Testis (tissue), 3 donors: ENCODE measurements around the gene HPD. TPM values are rescaled to one million over a fixed set of nuclear protein-coding genes. Genes with fewer than 3 reads are reported as not detected.

Experiments used
- DNase-seq: peaks from one replicate; pipeline ENCODE4 v3.0.0-alpha.2; 2019
- H3K27ac ChIP-seq, 2 donors: fragments of 200-600 bp; sonication (generic); one replicate each; pipeline ENCODE4 v1.5.1; 2019
- H3K27me3 ChIP-seq: fragments of 200-600 bp; sonication (generic); one replicate; pipeline ENCODE4 v1.5.1; 2019
- H3K36me3 ChIP-seq: fragments of 200-600 bp; sonication (generic); one replicate; pipeline ENCODE4 v1.5.1; 2017; ENCODE audit warnings: low read depth; ENCODE audit errors: missing control alignments
- H3K4me1 ChIP-seq: fragments of 200-600 bp; sonication (generic); one replicate; pipeline ENCODE4 v1.5.1; 2019
- H3K4me3 ChIP-seq, 2 donors: fragments of 200-600 bp; sonication (generic); one replicate each; pipeline ENCODE4 v1.5.1; 2017 to 2019
- H3K9me3 ChIP-seq: fragments of 200-600 bp; sonication (generic); one replicate; pipeline ENCODE4 v1.5.1; 2017
- POLR2A ChIP-seq: fragments of 450-650 bp; IDR thresholded peaks from one replicate; pipeline ENCODE4 v1.6.1; 2017; ENCODE audit warnings: antibody characterized with exemption, mild to moderate bottlenecking, moderate library complexity
- WGBS, 2 donors: methylation state at CpG; one replicate each; pipeline ENCODE4 v1.1.5; 2018; 5-methylcytosine and 5-hydroxymethylcytosine counted together
- intact Hi-C: fragments of 100-400 bp; cut with DNase I; formaldehyde crosslinking; loops from one replicate; pipeline ENCODE4 v1.15.1; 2023; ENCODE audit warnings: low total_unique reads
- polyA plus RNA-seq: library from polyadenylated mRNA; stranded (reverse); fragments of 350-450 nt; fragmentation: Illumina TruSeq; extraction: RNeasy Lipid Tissue Mini Kit (QIAGEN cat#74804); gene quantifications from one replicate; pipeline ENCODE4 v1.2.3, GENCODE V29; 2014; ENCODE audit warnings: low read depth, low replicate concordance; ENCODE audit not compliant: insufficient read depth
- total RNA-seq, 2 donors: library from RNA; depleted of rRNA; stranded (reverse); fragments of >200 nt; gene quantifications; one replicate each; pipeline ENCODE4 v1.2.3, GENCODE V29; 2016
- TF ChIP-seq, protein P1 (sequence below), 3 experiments: fragments of 450-650 bp in 2 of 3; fragments of 200-600 bp in 1 of 3; sonication (generic) in 1 of 3; IDR thresholded peaks; one replicate each; pipeline ENCODE4 v1.5.1; 2016 to 2019; ENCODE audit warnings: antibody characterized with exemption in 3 of 3, mild to moderate bottlenecking in 2 of 3, moderate library complexity in 1 of 3

The HPD gene
- total and polyA plus RNA-seq, 3 donors from 2014 or later, result 5.9 to 11.6 (median 10.6) TPM

DNA sequence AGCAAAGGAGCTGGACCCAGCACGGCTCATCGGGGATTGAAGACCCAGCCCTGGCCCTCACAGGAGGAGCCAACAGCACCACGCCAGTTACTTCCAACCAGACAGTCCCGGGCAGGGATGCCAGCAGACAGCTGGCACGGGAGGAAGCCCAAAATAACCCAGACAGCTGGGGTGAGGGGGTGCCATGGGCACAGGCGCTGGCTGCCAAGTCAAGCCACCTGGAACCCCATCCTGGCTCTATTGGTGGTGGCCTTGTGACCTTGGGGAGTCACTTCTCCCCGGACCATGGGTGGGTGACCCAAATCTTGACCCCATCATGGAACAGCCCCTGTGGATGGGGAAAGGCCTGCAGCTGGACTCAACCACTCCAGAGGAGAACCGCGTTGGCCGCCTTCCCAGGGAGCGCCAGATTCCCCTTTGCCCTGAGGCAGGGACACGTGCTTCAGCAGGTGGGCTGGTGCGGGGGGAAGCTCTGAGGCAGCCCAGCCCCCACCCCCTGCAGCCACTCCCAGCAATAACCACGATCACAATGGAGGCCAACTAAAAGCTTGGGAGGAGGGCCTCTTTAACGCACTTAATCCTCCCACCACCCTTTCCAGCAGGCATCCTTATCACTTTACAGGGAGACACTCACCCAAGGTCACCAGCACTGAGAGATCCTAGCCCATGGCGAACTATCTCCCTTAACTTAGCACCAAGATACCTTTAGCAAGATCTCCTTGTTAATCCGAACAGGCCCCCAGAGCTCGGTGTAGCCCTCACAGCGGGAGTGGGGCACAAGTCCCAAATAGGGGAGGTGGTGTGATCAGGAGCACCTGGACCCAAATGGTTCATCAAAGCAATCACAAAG lies 60.5 kb downstream of the HPD start:
- Histone ChIP-seq H3K36me3 (no peaks in the 10 kb centered on the region), H3K27me3 (no peaks in the 10 kb centered on the region), H3K9me3 (no peaks in the 10 kb centered on the region), H3K27ac (peak overlapping the region; percentile 99), H3K4me1 (peaks cover 73% of the 10 kb centered on the region), H3K4me3 (no peak overlapping the region)
- peak; percentile 80 for DNase-seq
- intact Hi-C loops, result no loop called here
- 19 to 25% methylated on average over 11 to 19 of the region's 19 CpGs for WGBS, 2 donors
- TF ChIP-seq POLR2A, result no peak
- TF ChIP-seq, protein P1, sequence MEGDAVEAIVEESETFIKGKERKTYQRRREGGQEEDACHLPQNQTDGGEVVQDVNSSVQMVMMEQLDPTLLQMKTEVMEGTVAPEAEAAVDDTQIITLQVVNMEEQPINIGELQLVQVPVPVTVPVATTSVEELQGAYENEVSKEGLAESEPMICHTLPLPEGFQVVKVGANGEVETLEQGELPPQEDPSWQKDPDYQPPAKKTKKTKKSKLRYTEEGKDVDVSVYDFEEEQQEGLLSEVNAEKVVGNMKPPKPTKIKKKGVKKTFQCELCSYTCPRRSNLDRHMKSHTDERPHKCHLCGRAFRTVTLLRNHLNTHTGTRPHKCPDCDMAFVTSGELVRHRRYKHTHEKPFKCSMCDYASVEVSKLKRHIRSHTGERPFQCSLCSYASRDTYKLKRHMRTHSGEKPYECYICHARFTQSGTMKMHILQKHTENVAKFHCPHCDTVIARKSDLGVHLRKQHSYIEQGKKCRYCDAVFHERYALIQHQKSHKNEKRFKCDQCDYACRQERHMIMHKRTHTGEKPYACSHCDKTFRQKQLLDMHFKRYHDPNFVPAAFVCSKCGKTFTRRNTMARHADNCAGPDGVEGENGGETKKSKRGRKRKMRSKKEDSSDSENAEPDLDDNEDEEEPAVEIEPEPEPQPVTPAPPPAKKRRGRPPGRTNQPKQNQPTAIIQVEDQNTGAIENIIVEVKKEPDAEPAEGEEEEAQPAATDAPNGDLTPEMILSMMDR (IDR thresholded peaks at IDR 0.05), result no peak

DNA sequence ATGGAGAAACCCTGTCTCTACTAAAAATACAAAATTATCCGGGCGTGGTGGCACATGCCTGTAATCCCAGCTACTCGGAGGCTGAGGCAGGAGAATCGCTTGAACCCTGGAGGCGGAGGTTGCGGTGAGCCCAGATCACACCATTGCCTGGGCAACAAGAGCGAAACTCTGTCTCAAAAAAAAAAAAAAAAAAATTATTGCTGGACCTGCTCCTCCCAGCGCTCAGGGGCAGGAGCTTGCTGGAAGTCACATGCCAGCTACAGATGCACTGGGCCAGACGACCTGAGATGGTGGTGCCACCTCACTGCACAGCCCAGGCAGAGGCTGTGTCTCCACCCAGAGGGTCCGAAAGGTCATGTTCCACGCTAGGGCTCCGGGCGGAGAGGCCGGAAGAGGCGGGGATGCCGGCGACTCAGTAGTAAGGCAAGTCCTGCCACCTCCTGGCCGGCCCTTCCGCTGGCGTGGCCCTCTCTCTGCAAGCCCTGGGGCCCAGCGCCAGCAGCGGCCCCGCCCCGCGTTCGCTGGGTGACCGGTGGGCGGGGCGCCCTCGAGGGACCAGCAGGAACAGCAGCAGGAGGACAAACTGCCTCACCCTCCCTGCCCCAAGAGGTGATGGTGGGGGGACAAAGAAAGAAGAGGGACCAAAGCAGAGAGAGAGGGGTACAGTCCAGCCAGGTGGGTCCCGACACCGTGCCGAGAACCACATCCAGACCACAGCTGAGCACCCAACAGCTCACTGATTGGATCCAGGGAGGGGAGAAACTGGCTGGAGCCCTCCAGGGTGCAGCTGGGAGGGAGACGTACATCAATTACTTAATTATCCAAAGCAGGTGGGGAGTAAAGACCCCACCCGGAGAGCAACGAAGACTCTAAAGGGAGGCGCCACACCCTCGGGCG lies 61.6 kb downstream of the HPD start:
- WGBS, 2 donors, result 40 to 44% methylated on average over 15 to 39 of the region's 39 CpGs
- TF ChIP-seq POLR2A, result no peak
- TF ChIP-seq, protein P1 (IDR thresholded peaks at IDR 0.05), result peak; percentile 11 to 42 (median 33)
- Histone ChIP-seq H3K4me3 (no peak overlapping the region), H3K27me3 (no peaks in the 10 kb centered on the region), H3K27ac (peak overlapping the region; percentile 99), H3K36me3 (no peaks in the 10 kb centered on the region), H3K9me3 (no peaks in the 10 kb centered on the region), H3K4me1 (peaks cover 71% of the 10 kb centered on the region)
- peak; percentile 96 for DNase-seq
- intact Hi-C loops, result no loop called here

DNA sequence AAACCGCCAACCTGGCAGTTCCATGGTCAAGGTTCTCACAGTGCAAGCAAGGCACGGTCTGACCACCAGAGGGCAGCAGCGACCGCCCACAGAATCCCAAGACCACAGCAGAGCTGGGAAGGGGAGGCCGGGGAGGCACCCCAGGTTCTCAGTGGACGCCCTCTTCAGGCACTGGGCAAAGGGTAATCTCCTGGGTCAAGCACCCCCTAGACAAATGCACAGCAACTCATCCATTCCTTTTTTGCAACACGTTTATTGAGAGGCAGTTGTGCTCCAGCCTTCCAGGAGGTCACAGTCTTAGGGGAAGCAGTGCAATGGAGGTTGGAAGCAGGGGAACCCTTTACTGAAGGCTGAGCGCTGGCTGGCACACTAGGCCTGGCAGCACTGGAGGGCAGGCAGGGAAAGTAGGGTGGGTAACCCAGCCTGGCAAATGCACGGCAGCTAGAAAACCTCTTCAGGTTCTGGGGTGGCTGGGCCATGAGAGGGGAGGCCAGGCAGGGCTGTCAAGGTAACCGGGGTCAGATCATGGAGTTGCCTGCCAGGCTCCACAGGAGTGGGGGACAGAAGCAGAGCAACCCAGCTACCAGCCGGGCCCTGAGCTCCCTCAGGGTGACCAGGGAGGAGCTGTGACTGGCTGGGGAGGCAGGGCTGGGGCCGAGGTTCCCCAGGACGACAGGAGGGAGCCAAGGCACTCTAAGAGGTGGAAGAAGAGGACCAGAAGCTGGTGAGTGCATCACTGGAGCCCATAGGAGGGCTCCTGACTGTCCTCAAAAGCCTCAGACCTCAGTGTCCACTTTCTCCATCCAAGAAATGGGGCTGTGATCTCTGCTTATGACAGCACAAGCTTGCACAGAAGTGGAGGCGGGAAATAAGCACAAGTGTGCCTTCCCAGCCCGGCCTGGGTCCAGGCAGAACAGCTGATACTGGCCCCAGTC lies 63.4 kb downstream of the HPD start:
- peak; percentile 94 for DNase-seq
- Histone ChIP-seq H3K27ac (peak overlapping the region; percentile 64 to 78), H3K9me3 (no peaks in the 10 kb centered on the region), H3K27me3 (no peaks in the 10 kb centered on the region), H3K36me3 (no peaks in the 10 kb centered on the region), H3K4me1 (peaks cover 60% of the 10 kb centered on the region), H3K4me3 (no peak overlapping the region)
- intact Hi-C loops, result loop anchor here (2.0 kb wide), 1 partner anchor 16 kb away; no protein-coding TSS in a partner anchor
- 46 to 48% methylated on average over 12 to 15 of the region's 15 CpGs for WGBS, 2 donors
- no peak for TF ChIP-seq POLR2A
- TF ChIP-seq, protein P1 (IDR thresholded peaks at IDR 0.05), result peak; percentile 94 to 98 (median 96)

DNA sequence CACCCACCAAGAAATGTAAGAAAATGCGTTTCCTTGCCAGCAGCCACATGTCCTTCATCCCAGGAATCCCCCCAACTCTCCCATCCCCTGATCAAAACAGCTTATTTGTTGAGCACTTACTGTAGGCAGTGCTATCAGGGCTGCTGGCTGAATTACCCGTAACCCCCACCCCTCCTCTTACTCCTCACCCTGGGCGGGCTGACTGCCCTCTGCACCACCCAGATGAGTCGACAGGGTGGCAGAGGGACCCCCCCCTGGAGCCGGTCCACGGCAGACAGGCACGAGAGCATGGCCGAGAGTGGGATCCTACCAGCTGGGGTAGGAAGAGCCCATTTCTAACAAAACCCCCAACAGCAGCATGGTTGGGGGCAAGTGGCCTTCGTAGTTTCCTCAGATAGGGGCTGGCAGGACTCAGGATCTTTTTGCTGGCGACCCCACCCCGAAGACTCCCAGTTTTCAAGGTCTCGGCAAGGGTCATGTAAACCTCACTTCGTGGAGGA lies 64.1 kb downstream of the HPD start:
- peak overlapping the region; percentile 64 to 78 for H3K27ac ChIP-seq
- TF ChIP-seq POLR2A, result no peak
- TF ChIP-seq, protein P1 (IDR thresholded peaks at IDR 0.05), result no peak
- H3K9me3 ChIP-seq, result no peaks in the 10 kb centered on the region
- H3K4me3 ChIP-seq, result no peak overlapping the region
- intact Hi-C loops, result loop anchor here (2.0 to 5.0 kb wide), 2 partner anchors 16 to 92 kb away; no protein-coding TSS in a partner anchor
- WGBS, 2 donors, result 0 to 8% methylated on average over 3 to 13 of the region's 13 CpGs
- DNase-seq, result no peak
- H3K4me1 ChIP-seq, result peaks cover 60% of the 10 kb centered on the region
- no peaks in the 10 kb centered on the region for H3K27me3 ChIP-seq
- H3K36me3 ChIP-seq, result no peaks in the 10 kb centered on the region
